CD4-positive, alpha-beta T cell treated with Interleukin-1 beta for 1 hour (primary cell): ENCODE data around the gene PDE2A.
A peak's percentile ranks its signal among the peaks of the same experiment; 100 is the strongest.

Source experiments
- DNase-seq, 2 donors: peaks; one replicate each; pipeline ENCODE4 v3.0.0-alpha.2; 2020 to 2022

Gene PDE2A

DNA sequence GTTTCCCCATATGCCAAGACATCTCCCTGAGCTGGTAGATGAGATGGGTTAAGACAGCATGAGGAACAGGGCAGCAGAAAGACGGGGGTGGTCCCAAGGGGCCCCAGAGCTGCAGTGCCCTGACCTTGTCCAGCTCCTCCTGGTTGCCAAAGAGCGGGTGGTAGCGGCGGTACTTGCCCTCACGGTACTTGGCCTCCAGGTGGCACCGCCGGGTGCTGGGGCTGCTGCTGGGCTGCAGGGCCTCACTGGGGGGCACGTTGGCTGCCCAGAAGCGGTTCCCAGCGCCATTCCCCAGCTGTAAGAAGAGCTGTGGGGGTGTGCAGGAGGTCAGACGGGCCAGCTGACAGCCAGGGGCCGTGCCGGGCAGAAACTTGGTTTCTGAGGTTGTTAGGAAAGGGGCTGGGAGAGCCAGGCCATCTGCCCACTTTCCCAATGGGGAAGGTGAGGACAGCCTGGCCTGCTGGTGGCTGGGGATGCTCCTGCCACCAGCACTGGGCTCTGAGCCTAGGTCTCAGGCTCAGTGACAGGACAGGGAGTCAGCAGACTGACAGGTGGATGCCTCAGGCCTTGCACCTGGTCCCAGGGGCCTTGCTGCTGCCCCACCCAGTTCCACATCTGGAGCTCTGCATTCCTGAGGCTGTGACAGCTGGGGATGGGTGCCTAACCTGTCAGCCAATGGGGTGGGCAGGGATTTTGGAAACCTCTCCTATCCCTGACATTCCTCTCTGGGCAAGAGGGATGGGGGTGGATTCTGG, 30.0 kb upstream of the PDE2A start:
- no peak for DNase-seq

DNA sequence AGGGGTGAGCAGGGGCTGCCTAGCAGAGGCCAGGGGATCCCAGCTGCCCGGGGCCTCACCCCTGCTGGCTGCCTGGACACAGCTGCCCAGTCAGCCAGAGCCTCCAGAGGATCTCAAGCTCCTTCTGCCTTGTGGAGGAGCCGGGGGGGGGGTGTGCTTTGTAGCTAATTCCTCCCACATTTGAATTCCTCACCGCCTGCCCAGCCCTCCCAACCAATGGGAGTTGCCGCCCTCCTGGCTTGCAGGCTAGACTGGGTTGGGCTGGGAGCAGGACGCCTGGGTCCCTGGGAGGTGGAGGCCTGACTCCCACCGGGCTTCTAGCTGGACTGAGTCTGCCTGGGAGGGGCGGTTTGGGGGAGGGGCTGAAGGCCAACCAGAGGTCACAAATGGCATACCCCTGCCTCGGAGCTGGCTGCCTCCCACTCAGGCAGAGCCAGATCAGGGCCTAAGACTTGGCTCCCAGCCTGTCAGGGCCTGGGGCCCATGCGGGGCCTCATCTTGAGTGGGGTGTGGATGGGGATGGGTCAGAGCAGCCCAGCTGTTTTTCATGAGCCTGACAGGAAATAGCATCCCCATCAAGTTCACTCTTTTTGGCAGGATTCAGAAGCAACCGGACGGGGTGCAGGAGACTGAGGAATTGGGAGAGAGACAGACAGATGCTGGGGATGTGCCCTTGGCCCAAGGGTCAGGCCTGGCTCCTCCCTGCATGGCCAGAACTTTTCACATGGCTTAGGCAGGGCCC, 29.2 kb upstream of the PDE2A start:
- no peak for DNase-seq

DNA sequence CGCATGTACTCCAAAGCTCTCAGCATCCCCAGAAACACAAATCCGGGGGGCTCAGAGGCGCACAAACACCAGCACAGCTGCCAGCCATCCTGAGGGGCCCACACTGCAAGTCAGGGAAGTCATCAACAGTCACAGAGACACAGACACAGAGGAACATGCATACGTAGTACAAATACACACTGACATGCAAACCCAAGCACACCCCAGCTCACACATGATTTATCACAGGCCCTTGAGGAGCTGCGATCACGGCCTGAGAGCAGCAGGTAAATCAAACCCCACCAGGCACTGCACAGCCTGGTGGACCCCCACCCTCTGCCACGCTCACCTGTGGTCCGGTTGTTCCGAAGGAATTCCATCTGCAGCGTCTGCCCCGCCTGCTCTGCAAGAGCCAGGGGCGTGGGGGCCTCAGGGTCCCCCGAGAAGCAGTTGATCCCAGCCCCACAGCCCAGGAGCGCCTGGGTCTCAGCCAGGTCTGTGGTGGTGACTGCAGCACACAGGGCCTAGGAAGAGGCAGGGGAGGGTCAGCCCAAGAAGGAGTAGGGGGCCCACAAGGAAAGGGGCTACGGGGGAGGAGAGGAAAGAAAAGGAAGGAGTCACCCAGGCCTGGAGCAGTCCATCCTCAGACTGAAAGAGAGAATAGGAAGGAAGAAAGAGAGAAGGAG, 28.5 kb upstream of the PDE2A start:
- DNase-seq = no peak

DNA sequence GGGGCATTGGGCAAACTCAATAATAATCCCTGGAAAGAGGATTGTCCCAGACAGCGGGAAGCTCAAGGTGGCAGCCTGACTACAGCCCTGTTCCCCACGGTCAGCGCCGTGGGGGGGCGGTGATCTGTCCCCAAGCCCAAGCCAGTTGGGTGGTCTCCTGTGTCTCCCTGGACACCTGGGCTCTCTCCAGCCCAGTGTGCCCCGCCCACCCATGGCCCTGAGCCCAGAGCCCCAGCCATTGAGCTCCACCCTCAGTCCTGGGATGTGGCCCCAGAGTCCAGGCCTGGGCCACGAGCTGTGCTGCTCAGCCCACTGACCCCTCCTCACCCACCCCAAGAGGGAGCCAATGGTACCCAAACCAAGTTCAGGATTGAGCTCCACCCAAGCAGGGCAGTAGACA, 27.9 kb upstream of the PDE2A start:
- DNase-seq = no peak

DNA sequence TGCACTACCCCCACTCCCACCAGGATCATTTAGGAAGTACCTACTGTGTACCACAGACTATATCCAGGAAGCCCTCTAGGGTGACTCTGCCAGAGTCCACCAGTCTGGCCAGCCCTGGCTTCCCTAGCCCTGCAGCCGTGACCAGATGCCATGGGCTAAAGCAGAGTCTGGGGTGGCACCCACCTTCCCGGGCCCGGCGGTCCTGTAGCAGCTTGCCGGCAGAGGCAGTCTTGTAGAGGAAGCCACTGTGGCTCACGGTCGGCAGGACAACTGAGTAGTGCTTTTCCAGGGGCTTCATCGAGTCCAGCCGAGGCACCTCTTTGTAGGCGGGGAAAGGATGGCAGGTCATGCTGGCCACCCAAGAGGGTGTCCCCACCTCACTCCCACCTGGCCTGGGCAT, 27.2 kb upstream of the PDE2A start:
- DNase-seq = no peak

DNA sequence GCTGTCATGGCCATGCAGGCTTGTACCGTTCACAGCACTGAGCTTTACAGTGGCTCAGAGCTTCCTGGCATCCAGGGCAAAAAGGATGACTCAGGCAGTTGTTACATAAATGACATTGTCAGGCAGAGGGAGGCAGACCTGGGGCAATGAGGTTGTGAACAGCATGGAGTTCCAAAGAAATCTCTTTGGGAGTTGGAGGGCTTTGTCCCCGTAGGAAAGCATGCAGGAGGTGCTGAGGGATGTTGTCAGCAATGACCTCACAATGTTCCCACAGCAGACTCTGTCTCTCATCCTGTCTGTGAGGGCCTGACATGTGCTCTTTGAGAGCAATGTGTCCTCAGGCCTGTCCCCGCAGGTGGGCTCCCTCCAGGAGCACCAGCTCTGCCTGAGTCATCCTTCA, 25.9 kb upstream of the PDE2A start:
- no peak for DNase-seq

DNA sequence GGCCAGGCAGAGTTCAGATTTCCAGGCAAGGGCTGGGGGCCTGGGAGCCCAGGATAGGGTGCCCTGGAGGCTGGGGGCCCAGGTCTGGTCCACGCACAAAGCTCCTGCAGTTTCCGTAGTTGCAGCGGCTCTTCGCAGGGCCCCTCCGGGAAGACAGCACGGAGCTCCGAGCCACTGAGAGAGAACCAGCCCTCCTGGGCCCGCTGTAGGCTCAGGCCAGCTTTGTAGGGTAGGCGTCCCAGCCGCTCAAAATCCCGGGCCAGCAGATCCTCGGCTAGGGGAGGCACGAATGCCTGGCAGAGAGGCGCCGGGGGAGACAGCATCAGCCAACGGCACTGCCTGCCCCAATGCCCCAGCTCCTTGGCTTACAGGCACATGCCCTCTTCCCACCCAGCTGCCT, 23.6 kb upstream of the PDE2A start:
- DNase-seq = no peak

DNA sequence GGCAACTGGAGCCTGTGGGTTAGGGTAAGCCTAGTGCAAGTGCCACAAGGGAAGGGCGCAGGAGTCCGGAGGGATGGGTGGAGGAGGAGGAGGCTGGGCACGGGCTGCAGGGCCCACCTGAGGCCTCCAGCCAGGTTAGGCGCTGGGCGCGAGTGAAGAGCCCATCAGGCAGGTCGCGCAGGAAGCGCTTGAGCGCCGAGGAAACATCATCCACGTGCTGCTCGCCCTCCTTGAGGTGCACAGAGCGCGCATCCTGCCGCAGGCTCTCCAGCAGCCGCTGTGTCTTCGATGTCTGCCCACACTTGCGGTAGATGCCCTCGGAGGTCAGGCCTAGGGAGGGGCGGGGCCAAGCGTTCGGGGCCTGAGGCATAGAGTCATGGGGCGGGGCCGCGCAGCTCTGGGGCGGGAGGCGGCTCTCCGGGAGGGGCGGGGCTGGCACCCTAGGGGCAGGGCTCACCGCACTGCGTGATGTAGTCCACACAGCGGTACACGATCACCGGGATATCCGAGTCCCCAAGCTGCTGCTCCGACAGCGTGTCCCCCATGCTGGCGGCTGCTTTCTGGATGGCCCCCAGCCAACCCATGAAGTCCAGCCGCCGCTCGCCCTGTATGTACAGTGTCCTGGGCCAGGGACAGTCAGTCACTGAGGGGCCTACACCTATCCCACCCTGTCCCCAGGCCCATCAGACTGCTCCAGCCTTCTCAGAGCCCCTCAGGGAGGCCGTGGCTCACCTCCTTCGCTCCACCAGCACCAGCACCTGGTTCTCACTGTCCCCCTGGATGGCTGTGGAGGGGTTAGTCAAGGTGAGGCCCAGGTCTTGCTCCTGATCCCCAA, 22.9 kb upstream of the PDE2A start:
- no peak for DNase-seq

DNA sequence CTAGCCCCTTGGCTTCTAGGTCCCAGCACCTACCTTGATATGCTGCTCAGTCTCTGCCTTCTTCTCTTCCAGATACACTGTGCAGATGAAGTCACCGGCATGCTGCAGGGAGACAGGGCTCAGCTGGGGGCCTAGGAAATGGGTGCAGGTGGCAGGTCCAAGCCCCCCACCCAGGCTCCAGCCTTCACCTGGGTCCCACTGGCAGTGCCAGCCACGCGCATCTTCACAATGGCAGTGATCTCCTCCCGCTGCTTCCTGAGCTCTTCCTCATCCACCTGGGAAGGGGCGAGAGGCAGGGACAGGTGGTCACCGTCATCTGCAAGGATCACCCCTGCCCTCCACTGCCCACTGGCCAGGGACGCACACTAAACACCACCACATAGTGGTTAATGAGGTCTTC, 21.1 kb upstream of the PDE2A start:
- no peak for DNase-seq

DNA sequence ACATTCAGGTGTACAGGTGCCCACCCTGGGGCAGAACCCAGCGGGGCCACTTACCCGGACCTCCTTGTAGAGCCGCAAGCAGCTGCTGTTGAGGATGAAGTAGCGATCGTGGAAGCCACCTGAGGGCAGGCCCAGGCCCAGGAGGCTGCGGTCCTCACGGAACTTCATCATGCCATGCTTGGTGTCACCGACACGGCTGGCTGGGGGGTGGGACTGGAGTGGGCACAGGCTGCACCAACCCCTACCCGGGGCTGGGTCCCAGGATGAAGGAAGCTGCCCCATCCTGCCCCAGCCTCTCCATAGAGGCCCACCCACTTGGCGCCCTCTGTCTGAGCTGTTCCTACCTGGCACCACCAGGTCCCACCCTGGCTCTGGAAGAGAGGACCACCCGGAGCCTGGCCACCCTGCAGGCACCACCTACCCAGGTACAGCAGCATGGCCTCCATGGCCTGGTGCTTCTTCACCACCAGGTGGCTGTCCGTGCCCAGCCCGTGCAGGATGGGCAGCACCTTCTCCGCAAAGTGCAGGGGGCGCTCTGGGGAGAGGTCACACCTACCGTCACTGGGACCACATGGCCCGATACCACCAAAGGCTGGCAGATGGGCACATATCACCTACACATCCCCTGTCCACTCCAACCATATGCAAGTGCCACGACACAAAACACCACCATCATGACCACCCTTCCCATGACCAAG, 19.2 kb upstream of the PDE2A start:
- DNase-seq = no peak

DNA sequence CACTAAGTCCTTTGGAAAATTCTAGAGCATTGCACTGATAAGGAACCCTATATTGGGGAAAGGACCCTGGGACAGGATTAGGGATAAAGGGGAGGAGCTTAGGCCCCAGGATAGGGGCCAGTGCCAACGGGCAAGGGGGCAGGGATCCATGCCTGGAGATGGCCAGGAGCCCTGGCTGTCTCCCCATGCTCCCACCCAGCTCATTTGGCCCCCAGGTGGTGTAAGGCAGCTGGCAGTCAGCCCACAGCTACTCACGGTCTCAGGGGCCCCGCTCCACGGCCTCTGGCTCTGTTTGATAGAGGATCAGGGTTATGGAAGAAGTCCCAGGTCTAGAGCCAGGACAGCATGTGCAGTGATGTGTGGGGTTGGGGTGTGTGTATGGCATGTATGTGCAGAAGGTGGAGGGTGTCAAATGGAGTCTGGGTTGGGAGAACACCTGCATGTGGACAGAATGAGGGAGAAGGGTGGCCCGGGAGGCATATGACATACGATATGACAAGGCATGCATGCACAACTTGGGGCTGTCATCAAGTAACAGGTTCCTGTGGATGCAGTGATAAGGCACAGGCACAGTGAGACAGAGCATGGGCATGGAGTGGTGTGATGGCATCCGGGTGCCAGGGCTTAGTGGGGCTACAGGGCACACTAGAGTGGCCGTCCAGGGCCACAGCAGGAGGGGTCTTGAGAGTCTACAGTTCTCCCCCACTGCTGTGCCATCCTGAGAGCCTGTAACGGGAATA, 18.4 kb upstream of the PDE2A start:
- DNase-seq = no peak

DNA sequence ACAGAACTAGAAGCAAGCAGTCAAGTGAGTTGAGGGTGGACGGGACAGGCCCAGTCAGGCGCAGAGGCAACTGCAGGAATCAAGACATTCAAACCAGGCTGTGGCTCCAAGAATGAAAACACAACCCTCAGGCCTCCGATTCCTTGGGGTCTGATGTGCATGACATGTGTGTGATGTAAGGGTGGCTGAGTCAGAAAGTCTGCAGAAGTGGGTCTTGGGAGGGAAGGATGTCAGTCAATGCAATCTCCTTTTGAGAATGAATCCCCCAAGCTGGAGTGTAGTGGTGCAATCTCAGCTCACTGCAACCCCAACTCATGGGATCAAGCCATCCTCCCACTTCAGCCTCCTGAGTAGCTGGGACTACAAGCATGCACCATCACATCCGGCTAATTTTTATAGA, 15.9 kb upstream of the PDE2A start:
- no peak for DNase-seq

DNA sequence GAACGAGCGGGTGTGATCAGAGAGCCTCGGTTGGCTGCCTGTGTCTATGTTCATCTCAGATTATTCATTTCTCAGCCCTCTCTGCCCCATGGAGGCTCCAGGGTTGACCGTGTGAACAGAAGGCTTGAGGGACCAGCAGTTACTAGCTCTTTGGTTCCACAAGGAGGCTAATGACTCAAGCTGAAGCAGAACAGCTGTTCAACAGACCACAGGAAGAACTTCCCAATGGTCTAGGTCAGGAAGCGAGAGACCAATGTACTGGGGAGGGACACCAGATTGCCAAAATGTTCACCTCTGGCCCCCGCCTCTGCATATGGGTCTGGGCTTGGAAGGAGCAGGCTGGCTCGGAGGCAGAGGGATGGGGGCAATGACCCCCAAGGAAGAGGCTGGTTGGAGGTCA, 14.7 kb upstream of the PDE2A start:
- no peak for DNase-seq

DNA sequence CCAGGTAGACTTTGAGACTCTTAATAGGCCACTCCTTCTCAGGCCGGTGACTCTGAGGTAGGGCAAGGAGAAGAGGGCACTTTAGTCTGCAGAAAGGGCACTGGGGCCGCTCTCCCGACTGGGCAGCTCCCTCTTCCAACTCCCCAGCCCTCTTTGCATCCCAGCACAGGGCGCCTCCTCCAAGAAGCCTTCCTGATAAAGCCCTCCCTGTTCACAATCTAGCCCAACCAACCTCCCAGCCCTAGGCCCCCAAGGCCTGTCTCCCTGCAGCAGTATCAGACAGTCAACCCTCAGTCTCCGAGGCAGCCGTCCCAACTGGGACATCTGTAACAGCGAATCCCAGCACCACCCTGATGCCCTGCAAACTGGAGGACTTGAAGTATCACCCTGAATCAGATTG, 14.3 kb upstream of the PDE2A start:
- DNase-seq = no peak

DNA sequence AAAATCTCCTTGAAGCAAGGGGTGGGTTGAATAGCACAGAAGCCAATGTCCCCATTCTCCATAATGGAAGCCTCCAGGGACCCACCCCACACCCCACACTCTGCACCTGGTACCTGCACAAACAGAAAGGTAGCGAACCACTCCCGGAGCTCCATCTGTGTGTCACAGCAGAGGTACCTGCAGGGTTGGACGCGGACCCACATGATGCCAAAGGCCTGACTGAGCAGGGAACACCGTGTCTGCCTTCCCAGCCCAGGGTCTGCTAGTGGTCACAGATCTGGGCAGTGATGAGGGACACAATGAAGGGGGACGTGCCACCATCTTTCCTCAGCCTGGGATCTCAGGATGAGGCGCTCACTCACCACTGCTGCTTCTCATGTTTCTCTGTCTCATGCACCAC, 13.1 kb upstream of the PDE2A start:
- DNase-seq = no peak

DNA sequence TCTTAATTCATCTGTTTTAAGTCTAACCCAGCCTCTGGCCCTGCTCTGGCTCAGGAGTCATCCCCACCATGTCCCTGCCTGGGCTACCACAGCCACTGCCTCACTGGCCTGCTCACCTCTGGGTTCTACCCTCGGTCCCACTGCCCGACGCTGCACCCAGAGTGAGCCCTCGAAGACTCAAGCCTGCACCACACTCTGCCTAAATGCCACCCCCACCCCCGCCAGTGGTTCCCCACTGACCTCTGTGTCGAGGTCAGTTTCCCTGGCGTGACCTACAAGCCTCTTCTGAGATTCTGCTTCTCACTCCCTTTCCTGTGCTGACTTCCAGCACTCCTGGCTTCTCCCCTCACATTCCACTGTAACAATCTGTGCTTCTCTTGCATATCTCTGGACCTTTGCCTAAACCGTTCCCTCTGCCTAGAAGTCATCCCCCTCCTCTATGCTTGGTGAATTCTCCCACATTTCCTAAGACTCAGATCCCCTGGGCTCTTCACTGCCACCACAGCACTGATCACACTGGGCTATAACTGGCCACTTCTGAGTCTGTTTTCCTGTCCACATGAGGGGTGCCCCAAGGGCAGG, 12.5 kb upstream of the PDE2A start:
- DNase-seq = no peak

DNA sequence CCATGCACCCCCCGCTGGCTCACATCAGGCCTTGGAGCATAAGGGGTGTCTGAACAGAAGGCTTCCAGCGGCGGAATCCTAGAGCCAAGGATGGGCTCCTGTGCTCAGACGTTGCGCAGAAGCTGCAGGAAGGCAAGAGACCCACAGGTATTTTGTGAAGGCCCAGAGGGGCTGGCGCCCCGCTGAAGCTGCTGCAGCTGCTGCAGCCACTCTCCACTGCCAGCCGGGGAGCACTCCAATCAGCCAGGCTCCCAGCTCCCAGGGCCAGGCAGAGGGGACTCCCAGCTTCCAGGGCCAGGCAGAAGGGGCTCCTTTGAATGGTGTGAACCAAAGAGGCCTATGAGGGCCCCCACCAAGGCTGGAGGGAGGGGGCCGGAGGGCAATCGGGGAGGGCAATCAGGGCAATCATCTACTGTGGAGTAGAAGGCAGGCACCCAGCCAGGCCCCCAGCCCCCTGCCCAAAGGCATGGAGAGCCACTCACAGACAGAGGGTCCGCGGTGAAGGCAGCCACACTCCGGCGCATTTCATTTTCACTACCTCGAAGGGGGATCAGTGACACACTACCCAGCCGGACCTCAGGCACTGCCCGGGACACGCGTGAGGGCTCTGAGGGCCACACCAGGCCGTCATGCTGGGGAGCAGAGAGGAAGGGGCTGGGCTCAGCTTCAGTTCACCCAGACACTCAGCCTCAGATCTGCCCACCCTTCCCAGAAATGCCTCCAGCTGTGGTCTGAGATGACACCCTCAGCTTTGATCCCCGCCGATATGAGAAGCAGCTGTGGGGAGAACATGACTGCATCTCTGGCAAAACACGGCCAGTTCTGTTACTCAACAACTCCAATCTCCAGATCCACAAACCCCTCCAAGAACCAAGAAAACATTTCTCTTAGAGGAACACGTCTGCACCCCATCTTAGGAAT, 11.6 kb upstream of the PDE2A start:
- no peak for DNase-seq

DNA sequence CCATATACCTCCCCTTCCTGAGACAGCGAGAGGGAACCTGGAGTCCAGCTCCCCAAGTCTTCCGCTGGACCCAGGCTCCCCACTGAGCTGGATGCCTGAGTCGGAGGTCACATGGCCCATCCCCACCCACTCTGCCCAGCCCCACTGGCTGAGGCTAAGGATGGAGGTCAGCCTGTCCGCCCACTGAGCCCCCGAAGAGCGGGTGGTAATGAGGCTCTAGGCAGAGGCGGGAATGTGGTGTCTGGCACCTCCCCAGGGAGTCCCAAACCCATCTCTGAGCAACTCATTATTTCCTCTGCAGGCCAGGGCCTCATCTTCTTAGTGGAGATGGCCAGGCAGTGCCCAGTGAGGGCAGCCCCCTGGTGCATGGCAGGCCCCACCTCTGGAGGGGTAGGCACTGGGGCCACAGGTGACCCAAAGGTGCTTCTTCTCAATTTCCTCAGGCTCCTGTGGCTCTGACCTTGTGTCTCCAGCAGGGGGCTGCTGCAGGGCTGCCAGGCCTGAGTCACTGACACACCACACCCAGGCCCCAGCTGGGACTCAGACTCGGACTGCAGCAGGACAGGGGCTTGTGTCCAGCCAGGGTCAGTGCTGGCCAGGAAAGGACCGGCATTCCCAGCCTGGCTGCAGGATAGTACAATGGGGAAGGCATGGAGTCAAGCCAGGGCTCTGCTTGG, 10.2 kb upstream of the PDE2A start:
- DNase-seq = peak; percentile 29 to 42

DNA sequence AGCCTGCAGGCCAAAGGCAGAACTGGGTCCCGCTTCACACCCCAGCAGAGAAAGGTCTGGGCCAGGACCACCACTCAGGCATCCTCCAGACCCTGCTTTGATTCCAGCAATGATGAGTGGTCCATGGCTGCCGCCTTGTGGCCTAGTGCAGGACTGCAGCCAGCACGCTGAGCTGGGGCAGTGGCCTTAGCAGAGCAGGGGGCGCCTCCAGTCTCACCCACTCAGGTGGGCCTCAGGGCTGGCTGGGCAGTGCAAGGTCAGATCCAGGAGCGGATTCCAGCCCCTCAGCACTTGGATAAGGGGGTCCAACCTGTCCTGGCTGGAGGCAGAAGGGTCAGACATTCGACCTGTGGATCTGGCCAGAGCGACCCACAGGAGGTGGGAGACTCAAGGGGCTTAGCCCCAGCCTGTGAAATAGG, 9.6 kb upstream of the PDE2A start:
- peak; percentile 54 to 62 for DNase-seq

DNA sequence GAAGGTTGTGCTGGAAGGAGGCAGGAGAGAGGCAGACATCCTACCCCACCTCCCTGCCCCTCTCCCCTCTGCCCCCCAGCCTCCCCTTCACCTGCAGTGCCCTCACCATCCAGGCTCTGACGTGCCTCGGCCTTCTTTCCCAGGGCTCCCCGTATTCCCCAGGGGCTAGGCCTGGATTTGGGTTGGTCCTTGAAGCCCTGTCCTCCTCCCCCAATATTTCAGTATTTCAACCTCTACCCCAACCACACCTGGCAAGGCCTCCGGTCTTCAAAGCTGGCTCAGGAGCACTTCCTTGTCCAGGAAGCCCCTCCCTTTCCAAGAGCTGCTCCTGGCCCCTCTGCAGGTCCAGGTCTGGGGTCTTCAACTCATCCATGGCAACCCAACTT, 8.6 kb upstream of the PDE2A start:
- DNase-seq = no peak
